HG03432 (cell line): ENCODE results near the gene FIS1.
"Not testable (repeated sequence)": the region's sequence is repeated elsewhere in the genome, so short reads cannot be mapped to it uniquely, and the experiment has no call there.

Experiments used
- ATAC-seq: cut with Tn5 transposase; IDR thresholded peaks from one replicate; pipeline ENCODE4 v1.9.1; 2021; ENCODE audit warnings: mild to moderate bottlenecking, moderate library complexity; ENCODE audit not compliant: unreplicated experiment

FIS1 gene

GRCh38 chr7:101206665-101207042 lies 38.2 kb downstream of the FIS1 start:
- ATAC-seq = no peak

GRCh38 chr7:101205901-101206664 lies 38.8 kb downstream of the FIS1 start:
- no peak for ATAC-seq

GRCh38 chr7:101203740-101204738 lies 40.8 kb downstream of the FIS1 start:
- ATAC-seq = not testable (repeated sequence)

GRCh38 chr7:101202603-101202918 lies 42.3 kb downstream of the FIS1 start:
- ATAC-seq = no peak

GRCh38 chr7:101201695-101202602 lies 42.9 kb downstream of the FIS1 start:
- ATAC-seq = no peak

GRCh38 chr7:101200862-101201599 lies 43.9 kb downstream of the FIS1 start, which contains the start of gene MOGAT3:
Gene MOGAT3 (minus strand): TSS chr7:101201036. CDS start chr7:101200854, 182 bp downstream.
- no peak for ATAC-seq

GRCh38 chr7:101200504-101200861 lies 44.4 kb downstream of the FIS1 start:
- ATAC-seq = no peak

GRCh38 chr7:101199522-101199921 lies 45.4 kb downstream of the FIS1 start:
- ATAC-seq = not testable (repeated sequence)

GRCh38 chr7:101198476-101198875 lies 46.4 kb downstream of the FIS1 start:
- ATAC-seq = no peak

- no peak for ATAC-seq
Measured at GRCh38 chr7:101197991-101198390, 46.9 kb downstream of the FIS1 start.

GRCh38 chr7:101195884-101196283 lies 49.0 kb downstream of the FIS1 start:
- ATAC-seq = no peak
